Gastroesophageal sphincter (tissue), 3 donors: ENCODE data around the gene BEGAIN.

ENCODE experiments used
- POLR2A ChIP-seq, 2 donors: fragments of 450-650 bp; IDR thresholded peaks; one replicate each; pipeline ENCODE4 v1.6.1; 2017; ENCODE audit warnings: antibody characterized with exemption in 2 of 2, mild to moderate bottlenecking in 2 of 2, moderate library complexity in 1 of 2
- TF ChIP-seq, protein P1 (sequence below), 4 experiments: fragments of 200-600 bp in 2 of 4; fragments of 450-650 bp in 2 of 4; sonication (generic) in 1 of 4; IDR thresholded peaks; one replicate each; pipeline ENCODE4 v1.5.1; 2017 to 2019; ENCODE audit warnings: antibody characterized with exemption in 4 of 4, mild to moderate bottlenecking in 2 of 4, moderate library complexity in 2 of 4

DNA sequence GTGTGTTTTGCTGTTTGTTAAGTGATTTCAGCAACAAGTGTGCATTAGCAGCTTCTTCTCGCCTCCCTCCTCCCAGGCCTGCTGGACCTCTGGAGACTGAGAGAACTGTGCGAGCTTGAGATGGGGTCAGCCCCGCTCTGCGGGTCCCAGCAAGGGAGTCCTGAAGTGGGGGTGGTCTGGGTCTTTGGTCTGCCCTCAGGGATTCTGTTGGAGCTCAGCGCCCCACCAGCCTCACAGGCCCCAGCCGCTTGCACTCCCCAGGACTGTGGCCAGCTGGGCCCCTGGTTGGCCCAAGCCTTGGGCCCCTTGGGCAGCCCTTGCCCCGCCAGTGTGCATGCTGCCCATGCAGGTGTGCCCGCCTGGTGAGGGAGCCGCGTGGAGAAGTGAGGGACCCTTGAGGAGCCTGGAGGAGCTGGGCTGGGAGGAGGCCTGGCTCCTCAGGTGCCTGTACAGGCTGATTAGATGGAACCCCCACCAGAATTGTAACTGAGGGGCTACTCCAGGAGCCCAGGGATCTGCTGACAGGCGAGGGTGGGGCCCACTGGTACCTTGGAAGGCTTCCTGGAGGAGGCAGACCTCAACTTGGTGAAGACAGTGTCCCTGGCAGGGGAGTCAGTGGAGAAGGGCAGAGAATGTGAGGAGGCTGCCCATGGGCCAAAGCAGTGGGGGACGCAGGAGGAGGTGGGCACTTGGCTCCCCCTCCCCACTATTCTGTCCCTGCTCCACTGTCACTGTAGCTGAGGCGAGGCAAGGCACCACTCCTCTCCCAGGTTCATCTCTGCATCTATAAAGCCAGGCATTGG lies 56.7 kb downstream of the BEGAIN start:
- TF ChIP-seq, protein P1, sequence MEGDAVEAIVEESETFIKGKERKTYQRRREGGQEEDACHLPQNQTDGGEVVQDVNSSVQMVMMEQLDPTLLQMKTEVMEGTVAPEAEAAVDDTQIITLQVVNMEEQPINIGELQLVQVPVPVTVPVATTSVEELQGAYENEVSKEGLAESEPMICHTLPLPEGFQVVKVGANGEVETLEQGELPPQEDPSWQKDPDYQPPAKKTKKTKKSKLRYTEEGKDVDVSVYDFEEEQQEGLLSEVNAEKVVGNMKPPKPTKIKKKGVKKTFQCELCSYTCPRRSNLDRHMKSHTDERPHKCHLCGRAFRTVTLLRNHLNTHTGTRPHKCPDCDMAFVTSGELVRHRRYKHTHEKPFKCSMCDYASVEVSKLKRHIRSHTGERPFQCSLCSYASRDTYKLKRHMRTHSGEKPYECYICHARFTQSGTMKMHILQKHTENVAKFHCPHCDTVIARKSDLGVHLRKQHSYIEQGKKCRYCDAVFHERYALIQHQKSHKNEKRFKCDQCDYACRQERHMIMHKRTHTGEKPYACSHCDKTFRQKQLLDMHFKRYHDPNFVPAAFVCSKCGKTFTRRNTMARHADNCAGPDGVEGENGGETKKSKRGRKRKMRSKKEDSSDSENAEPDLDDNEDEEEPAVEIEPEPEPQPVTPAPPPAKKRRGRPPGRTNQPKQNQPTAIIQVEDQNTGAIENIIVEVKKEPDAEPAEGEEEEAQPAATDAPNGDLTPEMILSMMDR (IDR thresholded peaks at IDR 0.05) = no peak
- no peak for TF ChIP-seq POLR2A (IDR thresholded peaks at IDR 0.05)
